DMS53 (cell line): Measurements from ENCODE around the gene PGA4.

Experiments
- DNase-seq: peaks from one replicate; lab custom pipeline; 2025; lab: John Stamatoyannopoulos, UW

PGA4 gene

GRCh38 chr11:61279934-61280659 is 58.0 kb downstream of the PGA4 start:
- DNase-seq, result no peak

- peak; percentile 32 for DNase-seq
Measured at GRCh38 chr11:61280883-61281580, 58.9 kb downstream of the PGA4 start.
